H1 (cell line): ENCODE measurements around the gene MNX1. TPM values are rescaled to one million over a fixed set of nuclear protein-coding genes. Genes with fewer than 3 reads are reported as not detected.

Experiments
- polyA plus RNA-seq, 7 experiments: library from polyadenylated mRNA; depleted of rRNA in 3 of 7; stranded (reverse) in 5 of 7; unstranded in 2 of 7; fragments of >200 nt in 5 of 7; fragments of 200-250 nt in 2 of 7; gene quantifications; 1 replicate in 5 of 7; 2 replicates in 1 of 7; 4 replicates in 1 of 7; pipeline versions ENCODE4 v1.2.1 to v1.2.3, GENCODE V29; 2011 to 2013; ENCODE audit warnings: missing spikeins in 2 of 7, mixed read lengths in 2 of 7
- total RNA-seq: library from RNA; stranded (reverse); fragmentation: NEBNext Ultra II Directional; extraction: Animal tissue kit (Norgen Biotek cat#: 25700); gene quantifications from 2 replicates; pipeline ENCODE4 v1.2.1, GENCODE V29; 2021
- TF ChIP-seq, protein P1 (sequence below): IDR thresholded peaks from 2 replicates; pipeline ENCODE4 v1.6.1; 2012; ENCODE audit warnings: inconsistent platforms

The MNX1 gene
- total and polyA plus RNA-seq, 2 of the 8 experiments (the other 6 are each of a cell fraction or from before 2014, with no cell fraction given) = 0.39 TPM; not detected in 1

DNA sequence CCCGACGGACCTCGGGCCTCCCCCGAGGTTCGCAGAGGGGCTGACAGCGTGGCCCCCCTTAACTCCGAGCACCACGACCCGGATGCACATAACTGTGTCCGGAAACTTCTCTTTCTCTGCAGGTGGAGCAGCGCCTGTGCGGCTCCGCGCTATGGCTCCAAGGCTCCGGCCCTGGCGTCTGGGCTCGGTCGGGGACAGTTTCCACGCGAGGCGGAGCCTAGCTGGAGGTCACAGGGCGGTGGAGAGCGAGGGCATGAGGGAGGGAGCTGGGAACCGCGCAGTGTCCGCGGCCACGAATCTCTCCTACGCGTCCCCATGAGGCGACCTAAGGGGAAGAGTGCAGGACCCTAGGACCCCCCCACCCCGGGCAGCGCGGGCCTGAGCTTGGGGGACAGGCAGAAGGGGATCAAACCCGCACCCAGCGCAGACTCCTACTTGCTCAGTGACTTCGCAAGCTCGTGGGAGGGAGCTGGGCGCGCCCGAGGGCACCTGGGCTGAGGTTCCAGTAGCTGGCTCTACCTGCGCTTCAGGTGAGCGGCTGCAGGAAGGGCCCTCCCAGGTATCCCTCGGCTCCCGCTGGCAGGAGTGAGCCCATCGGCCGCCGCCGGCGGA is 8.6 kb upstream of the MNX1 start (continued):
- TF ChIP-seq, protein P1, sequence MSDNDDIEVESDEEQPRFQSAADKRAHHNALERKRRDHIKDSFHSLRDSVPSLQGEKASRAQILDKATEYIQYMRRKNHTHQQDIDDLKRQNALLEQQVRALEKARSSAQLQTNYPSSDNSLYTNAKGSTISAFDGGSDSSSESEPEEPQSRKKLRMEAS = no peak
